BJ (cell line): ENCODE data around the gene KRTAP17-1. TPM values are rescaled to one million over a fixed set of nuclear protein-coding genes. Genes with fewer than 3 reads are reported as not detected.
"Not testable (repeated sequence)": the region's sequence is repeated elsewhere in the genome, so short reads cannot be mapped to it uniquely, and the experiment has no call there.

ENCODE experiments used
- CTCF ChIA-PET: fragments of 350-600 bp; formaldehyde crosslinking; extraction: SDS; loops from one replicate; lab custom pipeline; 2021; ENCODE audit warnings: antibody characterized with exemption, inconsistent platforms; lab: Yijun Ruan, JAX
- POLR2A ChIA-PET: fragments of 300-600 bp; sonication (Branson Sonifier 250); formaldehyde crosslinking; extraction: SDS; loops from one replicate; lab custom pipeline; 2021; ENCODE audit warnings: antibody characterized with exemption; lab: Charles Lee
- DNase-seq: peaks from one replicate; pipeline ENCODE4 v3.0.0-alpha.2; 2011; ENCODE audit warnings: low read depth
- H3K27me3 ChIP-seq: 2 replicates; pipeline ENCODE4 v1.6.0; 2011; ENCODE audit warnings: low read length; ENCODE audit not compliant: control insufficient read depth, insufficient read depth
- H3K36me3 ChIP-seq: 2 replicates; pipeline ENCODE4 v1.5.1; 2011; ENCODE audit warnings: low read length; ENCODE audit not compliant: control insufficient read depth, insufficient read depth
- H3K4me3 ChIP-seq: 2 replicates; pipeline ENCODE4 v1.5.1; 2011; ENCODE audit warnings: low read depth, mild to moderate bottlenecking, control low read depth, low read length
- polyA plus RNA-seq: library from polyadenylated mRNA; depleted of rRNA; stranded (reverse); fragments of >200 nt; gene quantifications from 2 replicates; pipeline ENCODE4 v1.2.3, GENCODE V29; 2011
- TF ChIP-seq, protein P1 (sequence below): IDR thresholded peaks from 2 replicates; pipeline ENCODE4 v1.5.1; 2011; ENCODE audit warnings: low read depth, mild to moderate bottlenecking, control low read depth, inconsistent platforms, low read length, moderate library complexity; ENCODE audit not compliant: insufficient read depth

KRTAP17-1 gene
- polyA plus RNA-seq, 1 experiment: not detected

DNA sequence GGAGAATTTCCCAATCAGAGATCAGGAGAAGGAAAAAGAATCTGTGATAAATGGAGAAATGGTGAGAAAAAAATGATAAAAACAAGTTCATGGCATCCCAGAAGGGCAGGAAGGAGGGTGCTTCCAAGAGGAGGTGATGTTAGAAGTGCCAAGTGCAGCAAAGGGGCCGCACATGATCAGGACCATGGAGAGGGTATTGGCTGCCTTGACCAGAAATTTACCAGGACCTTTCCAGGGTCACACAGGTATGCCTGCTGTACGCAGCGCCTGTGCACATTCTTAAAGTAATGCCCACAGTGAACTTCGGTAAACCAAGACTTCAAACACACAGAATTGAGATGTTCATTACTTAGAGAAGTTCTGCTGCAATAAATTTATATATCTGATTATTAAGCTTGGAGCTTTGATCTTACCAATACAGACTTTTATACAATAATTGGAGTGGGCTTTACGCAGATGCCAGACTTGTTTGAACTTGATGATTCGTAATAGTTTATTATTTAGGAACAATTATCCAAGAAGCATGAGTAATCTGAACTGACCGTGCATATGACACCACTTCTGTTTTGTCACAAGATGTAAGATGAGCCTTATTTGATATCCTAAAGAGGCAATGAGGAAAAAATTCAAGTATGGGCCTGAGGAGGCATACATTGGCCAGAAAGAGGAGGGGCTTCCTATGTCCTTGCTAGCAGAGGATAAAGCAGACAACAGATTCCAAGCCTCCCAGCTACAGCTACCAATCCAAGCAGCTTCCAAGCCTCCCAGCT, 37.3 kb upstream of the KRTAP17-1 start:
- DNase-seq: no peak
- no peaks in the 10 kb centered on the region for H3K27me3 ChIP-seq
- POLR2A ChIA-PET: interaction anchor here (0.6 kb wide), 1 partner anchor 304 kb away, joined by 3 read pairs; no protein-coding TSS in a partner anchor
- CTCF ChIA-PET: interaction anchor here (0.8 to 1.2 kb wide), 2 partner anchors 9 to 23 kb away, joined by 3 read pairs; no protein-coding TSS in a partner anchor
- TF ChIP-seq, protein P1, sequence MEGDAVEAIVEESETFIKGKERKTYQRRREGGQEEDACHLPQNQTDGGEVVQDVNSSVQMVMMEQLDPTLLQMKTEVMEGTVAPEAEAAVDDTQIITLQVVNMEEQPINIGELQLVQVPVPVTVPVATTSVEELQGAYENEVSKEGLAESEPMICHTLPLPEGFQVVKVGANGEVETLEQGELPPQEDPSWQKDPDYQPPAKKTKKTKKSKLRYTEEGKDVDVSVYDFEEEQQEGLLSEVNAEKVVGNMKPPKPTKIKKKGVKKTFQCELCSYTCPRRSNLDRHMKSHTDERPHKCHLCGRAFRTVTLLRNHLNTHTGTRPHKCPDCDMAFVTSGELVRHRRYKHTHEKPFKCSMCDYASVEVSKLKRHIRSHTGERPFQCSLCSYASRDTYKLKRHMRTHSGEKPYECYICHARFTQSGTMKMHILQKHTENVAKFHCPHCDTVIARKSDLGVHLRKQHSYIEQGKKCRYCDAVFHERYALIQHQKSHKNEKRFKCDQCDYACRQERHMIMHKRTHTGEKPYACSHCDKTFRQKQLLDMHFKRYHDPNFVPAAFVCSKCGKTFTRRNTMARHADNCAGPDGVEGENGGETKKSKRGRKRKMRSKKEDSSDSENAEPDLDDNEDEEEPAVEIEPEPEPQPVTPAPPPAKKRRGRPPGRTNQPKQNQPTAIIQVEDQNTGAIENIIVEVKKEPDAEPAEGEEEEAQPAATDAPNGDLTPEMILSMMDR: no peak
- no peaks in the 10 kb centered on the region for H3K36me3 ChIP-seq
- no peak overlapping the region for H3K4me3 ChIP-seq

DNA sequence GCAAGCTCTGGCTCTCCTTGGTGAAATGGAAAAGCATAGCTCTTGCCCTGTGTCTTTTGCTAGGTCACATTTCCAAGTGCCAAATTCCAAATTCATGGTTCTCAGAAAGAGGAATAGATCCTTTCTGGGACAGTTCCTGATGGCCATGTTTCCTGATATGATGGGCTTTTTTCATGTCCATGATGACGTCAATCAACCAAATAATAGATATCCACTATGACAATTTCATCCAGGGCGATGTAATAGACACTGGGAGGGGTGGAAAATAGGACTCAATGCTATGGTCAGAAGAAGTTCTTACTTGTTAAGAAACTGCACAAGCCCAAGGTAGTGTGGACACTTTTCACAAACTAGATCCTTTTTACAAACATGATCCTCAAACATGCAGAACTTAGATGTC, 35.7 kb upstream of the KRTAP17-1 start:
- no peak for DNase-seq
- Histone ChIP-seq H3K4me3 (no peak overlapping the region), H3K27me3 (no peaks in the 10 kb centered on the region), H3K36me3 (no peaks in the 10 kb centered on the region)
- TF ChIP-seq, protein P1: no peak
- ChIA-PET CTCF (interaction anchor here (0.9 to 1.4 kb wide), 2 partner anchors 145 to 198 kb away, joined by 3 to 5 read pairs; no protein-coding TSS in a partner anchor), POLR2A (no interaction called here)

DNA sequence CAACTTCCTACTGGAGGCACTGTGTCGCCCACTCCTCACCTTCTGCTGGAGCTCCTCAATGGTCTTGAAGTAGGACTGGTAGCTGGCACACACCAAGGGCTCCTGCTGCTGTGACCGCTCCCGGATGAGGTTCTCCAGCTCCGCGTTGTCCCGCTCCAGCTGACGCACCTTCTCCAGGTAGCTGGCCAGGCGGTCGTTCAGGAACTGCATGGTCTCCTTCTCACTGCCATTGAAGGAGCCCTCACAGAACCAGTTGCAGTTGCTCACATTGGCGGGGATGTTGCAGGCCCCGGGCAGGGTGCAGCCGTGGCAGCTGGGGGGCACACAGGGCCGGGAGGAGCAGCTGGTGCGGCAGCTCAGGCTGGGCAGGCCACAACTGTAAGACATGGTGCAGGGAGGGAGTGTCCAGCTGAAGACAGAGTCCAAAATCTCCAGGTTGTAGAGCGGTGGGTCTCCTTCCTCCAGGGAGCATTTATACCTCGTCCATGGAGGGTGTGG, 34.9 kb upstream of the KRTAP17-1 start, which contains the start of gene KRT33A:
Gene KRT33A, minus strand, starts transcription at position 448 of the 498 bp plus-strand sequence. Its CDS starts 61 bp downstream, at position 387.
- POLR2A ChIA-PET, H3K4me3 ChIP-seq, DNase-seq, H3K27me3 ChIP-seq, H3K36me3 ChIP-seq: not testable (repeated sequence)
- CTCF ChIA-PET: interaction anchor here (0.9 to 1.4 kb wide), 3 partner anchors 28 to 199 kb away, joined by 3 to 5 read pairs (median 4); no protein-coding TSS in a partner anchor

DNA sequence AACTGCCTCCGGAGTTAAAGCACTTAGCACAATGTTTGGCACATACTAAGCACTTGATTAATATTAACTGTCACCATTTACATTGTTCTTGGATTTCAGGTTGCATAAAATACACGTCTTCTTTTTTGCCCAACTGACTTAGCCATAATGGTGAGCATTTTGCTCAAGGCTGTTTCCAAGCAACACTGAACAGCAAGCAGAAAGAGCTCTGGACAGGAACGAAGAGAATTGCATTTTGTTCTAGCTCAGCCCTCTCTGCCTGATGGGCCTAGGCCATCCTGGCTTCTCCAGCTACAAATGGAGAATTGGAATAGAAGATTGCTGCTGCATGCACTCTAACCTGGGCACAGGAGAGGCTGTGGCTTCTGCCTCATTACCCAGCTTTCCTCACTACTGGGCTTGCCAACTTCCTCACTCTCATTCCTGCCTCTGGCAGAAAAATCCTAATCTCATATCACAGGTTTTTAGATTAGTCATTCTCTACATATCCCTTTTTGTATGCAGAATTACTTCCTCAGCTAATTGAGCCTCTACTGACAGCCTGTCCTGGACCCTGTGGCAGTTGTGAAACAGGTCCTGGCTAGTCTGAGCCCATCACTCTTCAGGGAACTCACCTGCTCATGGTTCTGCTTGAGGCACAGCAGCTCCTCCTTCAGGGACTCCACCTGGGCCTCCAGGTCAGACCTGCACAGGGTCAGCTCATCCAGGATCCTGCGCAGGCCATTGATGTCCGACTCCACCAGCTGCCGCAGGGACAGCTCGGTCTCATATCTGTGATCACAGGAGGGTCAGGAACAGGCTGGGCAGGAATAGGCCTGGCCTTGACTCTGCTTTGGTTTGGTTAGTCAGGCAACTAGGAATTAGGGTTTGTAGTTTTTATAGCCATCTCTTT, 32.6 kb upstream of the KRTAP17-1 start:
- DNase-seq: no peak
- H3K4me3 ChIP-seq: no peak overlapping the region
- no peaks in the 10 kb centered on the region for H3K27me3 ChIP-seq
- no peaks in the 10 kb centered on the region for H3K36me3 ChIP-seq
- CTCF ChIA-PET: interaction anchor here (0.7 to 2.5 kb wide), 4 partner anchors 9 to 46 kb away, joined by 3 to 10 read pairs (median 5); no protein-coding TSS in a partner anchor
- POLR2A ChIA-PET: no interaction called here
- TF ChIP-seq, protein P1: no peak

GRCh38 chr17:41346421-41346820, 30.9 kb upstream of the KRTAP17-1 start:
- H3K27me3 ChIP-seq, POLR2A ChIA-PET, H3K4me3 ChIP-seq, DNase-seq, H3K36me3 ChIP-seq: not testable (repeated sequence)
- CTCF ChIA-PET: interaction anchor here (0.7 kb wide), 2 partner anchors 10 to 24 kb away, joined by 3 read pairs; no protein-coding TSS in a partner anchor
